Sigmoid colon (tissue), 7 donors: ENCODE data around the gene ATP4B. TPM values are rescaled to one million over a fixed set of nuclear protein-coding genes. Genes with fewer than 3 reads are reported as not detected.

ENCODE experiments used
- DNase-seq: peaks from one replicate; pipeline ENCODE4 v3.0.0-alpha.2; 2019
- H3K27ac ChIP-seq, 4 donors: fragments of 200-600 bp; sonication (generic); one replicate each; pipeline ENCODE4 v1.5.1; 2016 to 2019; ENCODE audit warnings: mild to moderate bottlenecking in 1 of 4
- H3K27me3 ChIP-seq, 3 donors: fragments of 200-600 bp; sonication (generic); one replicate each; pipeline ENCODE4 v1.5.1; 2019; ENCODE audit warnings: mild to moderate bottlenecking in 1 of 3
- H3K36me3 ChIP-seq, 4 donors: fragments of 200-600 bp; sonication (generic); one replicate each; pipeline ENCODE4 v1.5.1; 2016 to 2019
- H3K4me1 ChIP-seq, 4 donors: fragments of 200-600 bp; sonication (generic); one replicate each; pipeline ENCODE4 v1.5.1; 2017 to 2019
- H3K4me3 ChIP-seq, 4 donors: fragments of 200-600 bp; sonication (generic); one replicate each; pipeline ENCODE4 v1.5.1; 2017 to 2019; ENCODE audit warnings: mild to moderate bottlenecking in 2 of 4, moderate library complexity in 1 of 4
- H3K9me3 ChIP-seq, 4 donors: fragments of 200-600 bp in 3 of 4; sonication (generic) in 3 of 4; one replicate each; pipeline versions ENCODE4 v1.5.1 to v1.6.1; 2013 to 2019
- EP300 ChIP-seq, 4 donors: sonication (generic); formaldehyde crosslinking; IDR thresholded peaks; one replicate each; pipeline ENCODE4 v1.6.1; 2017; ENCODE audit warnings: antibody characterized with exemption in 4 of 4
- POLR2A ChIP-seq, 2 donors: fragments of 450-650 bp; IDR thresholded peaks; one replicate each; pipeline ENCODE4 v1.6.1; 2016; ENCODE audit warnings: antibody characterized with exemption in 2 of 2, mild to moderate bottlenecking in 2 of 2, moderate library complexity in 2 of 2
- POLR2AphosphoS5 ChIP-seq, 4 donors: sonication (generic); formaldehyde crosslinking; IDR thresholded peaks; one replicate each; pipeline ENCODE4 v1.6.1; 2017; ENCODE audit warnings: antibody characterized with exemption in 4 of 4
- WGBS, 2 donors: extraction: QIAGEN DNeasy Blood & Tissue Kit; methylation state at CpG; one replicate each; pipeline ENCODE4 v1.1.7; 2013; 5-methylcytosine and 5-hydroxymethylcytosine counted together
- intact Hi-C: fragments of 100-400 bp; cut with DNase I; formaldehyde crosslinking; loops from one replicate; pipeline ENCODE4 v1.15.1; 2023
- polyA plus RNA-seq, 3 donors: library from polyadenylated mRNA; stranded (reverse); fragments of 200-250 nt; gene quantifications; one replicate each; pipeline ENCODE4 v1.2.3, GENCODE V29; 2013
- total RNA-seq, 4 donors: library from RNA; depleted of rRNA; stranded (reverse); fragments of >200 nt; gene quantifications; one replicate each; pipeline ENCODE4 v1.1.0, GENCODE V29; 2016
- TF ChIP-seq, protein P1 (sequence below), 4 experiments: fragments of 450-650 bp in 3 of 4; fragments of 200-600 bp in 1 of 4; IDR thresholded peaks; one replicate each; pipeline ENCODE4 v1.5.1; 2016 to 2019; ENCODE audit warnings: antibody characterized with exemption in 4 of 4, mild to moderate bottlenecking in 3 of 4, moderate library complexity in 2 of 4
- donor health status: healthy with polysubstance abuse.
- donor health status: Bipolar disorder and iron deficiency.
- donor health status: healthy.

ATP4B gene
- total and polyA plus RNA-seq, 7 donors: not detected

DNA sequence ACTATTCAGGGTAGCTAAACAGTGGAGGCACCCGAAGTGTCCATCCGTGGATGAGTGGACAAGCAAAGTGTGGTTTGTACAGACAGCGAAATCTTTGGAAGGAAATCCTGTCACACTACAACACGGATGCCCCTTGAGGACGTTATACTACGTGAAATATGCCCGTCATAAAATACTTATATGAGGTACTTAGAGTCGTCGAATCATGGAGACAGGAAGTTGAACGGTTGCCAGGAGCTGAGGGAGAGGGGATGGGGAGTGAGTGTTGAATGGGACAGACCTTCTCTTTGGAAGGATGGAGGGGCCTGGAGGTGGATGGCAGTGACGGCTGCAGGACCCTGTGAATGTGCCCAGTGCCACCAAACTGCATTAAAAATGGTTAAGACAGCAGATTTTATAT is 11.6 kb downstream of the ATP4B start:
- WGBS, 2 donors: 30 to 51% methylated on average over 11 of the region's 11 CpGs
- H3K36me3 ChIP-seq: no peaks in the 10 kb centered on the region
- no peaks in the 10 kb centered on the region for H3K27me3 ChIP-seq
- intact Hi-C loops: no loop called here
- H3K9me3 ChIP-seq: no peaks in the 10 kb centered on the region
- H3K27ac ChIP-seq: no peak overlapping the region
- no peak overlapping the region for H3K4me3 ChIP-seq
- TF ChIP-seq, protein P1, sequence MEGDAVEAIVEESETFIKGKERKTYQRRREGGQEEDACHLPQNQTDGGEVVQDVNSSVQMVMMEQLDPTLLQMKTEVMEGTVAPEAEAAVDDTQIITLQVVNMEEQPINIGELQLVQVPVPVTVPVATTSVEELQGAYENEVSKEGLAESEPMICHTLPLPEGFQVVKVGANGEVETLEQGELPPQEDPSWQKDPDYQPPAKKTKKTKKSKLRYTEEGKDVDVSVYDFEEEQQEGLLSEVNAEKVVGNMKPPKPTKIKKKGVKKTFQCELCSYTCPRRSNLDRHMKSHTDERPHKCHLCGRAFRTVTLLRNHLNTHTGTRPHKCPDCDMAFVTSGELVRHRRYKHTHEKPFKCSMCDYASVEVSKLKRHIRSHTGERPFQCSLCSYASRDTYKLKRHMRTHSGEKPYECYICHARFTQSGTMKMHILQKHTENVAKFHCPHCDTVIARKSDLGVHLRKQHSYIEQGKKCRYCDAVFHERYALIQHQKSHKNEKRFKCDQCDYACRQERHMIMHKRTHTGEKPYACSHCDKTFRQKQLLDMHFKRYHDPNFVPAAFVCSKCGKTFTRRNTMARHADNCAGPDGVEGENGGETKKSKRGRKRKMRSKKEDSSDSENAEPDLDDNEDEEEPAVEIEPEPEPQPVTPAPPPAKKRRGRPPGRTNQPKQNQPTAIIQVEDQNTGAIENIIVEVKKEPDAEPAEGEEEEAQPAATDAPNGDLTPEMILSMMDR (IDR thresholded peaks at IDR 0.05): no peak
- TF ChIP-seq POLR2AphosphoS5 (IDR thresholded peaks at IDR 0.05): peak in 2 of 4 donors; percentile 12 to 19
- peak; percentile 59 for DNase-seq
- H3K4me1 ChIP-seq: peaks cover 0 to 19% (median 15%) of the 10 kb centered on the region in 4 donors

DNA sequence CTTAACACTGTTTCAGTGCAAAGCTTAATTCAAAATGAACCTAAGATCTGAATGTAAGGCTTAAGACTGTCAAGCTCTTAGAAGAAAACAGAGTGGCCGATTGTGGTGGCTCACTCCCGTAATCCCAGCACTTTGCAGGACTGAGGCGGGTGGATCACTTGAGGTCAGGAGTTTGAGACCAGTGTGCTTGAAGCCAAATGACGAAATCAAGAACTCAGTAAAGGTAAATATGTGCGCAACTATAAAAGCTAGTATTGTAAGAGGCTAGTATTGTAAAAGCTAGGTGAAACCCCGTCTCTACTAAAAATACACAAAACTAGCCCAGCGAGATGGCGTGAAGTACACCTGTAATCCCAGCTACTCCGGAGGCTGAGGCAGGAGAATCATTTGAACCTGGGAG is 12.7 kb downstream of the ATP4B start:
- DNase-seq: no peak
- H3K27ac ChIP-seq: no peak overlapping the region
- H3K4me3 ChIP-seq: no peak overlapping the region
- H3K27me3 ChIP-seq: no peaks in the 10 kb centered on the region
- H3K36me3 ChIP-seq: peaks cover 0 to 4% (median 1%) of the 10 kb centered on the region in 4 donors
- peaks cover 0 to 19% (median 15%) of the 10 kb centered on the region in 4 donors for H3K4me1 ChIP-seq
- TF ChIP-seq, protein P1 (IDR thresholded peaks at IDR 0.05): no peak
- TF ChIP-seq POLR2A (IDR thresholded peaks at IDR 0.05) (no peak), POLR2AphosphoS5 (IDR thresholded peaks at IDR 0.05) (no peak), EP300 (IDR thresholded peaks at IDR 0.05) (no peak)
- H3K9me3 ChIP-seq: no peaks in the 10 kb centered on the region
- 63 to 90% methylated on average over 9 of the region's 9 CpGs for WGBS, 2 donors
- intact Hi-C loops: no loop called here

DNA sequence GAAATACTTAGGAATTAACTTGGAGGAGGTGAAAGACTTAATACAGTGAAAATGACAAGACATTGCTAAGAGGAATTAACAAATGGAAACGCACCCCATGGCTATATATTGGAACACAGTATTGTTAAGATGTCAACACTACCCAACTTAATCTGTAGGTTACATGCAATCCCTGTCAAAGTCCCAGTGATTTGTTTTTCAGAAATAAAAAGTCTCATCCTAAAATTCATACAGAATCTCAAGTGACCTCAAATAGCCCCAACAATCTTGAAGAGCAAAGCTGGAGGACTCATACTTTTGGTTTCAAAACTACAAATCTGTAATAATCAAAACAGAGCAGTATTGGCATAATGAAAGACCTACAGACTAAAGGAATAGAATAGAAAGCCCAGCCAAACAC is 13.2 kb downstream of the ATP4B start:
- no peak overlapping the region for H3K27ac ChIP-seq
- peaks cover 0 to 19% (median 16%) of the 10 kb centered on the region in 4 donors for H3K4me1 ChIP-seq
- 98% methylated on average over 1 of the region's 1 CpG for WGBS, 2 donors
- intact Hi-C loops: no loop called here
- no peak for DNase-seq
- peaks cover 0 to 8% (median 4%) of the 10 kb centered on the region in 4 donors for H3K36me3 ChIP-seq
- H3K4me3 ChIP-seq: no peak overlapping the region
- H3K9me3 ChIP-seq: no peaks in the 10 kb centered on the region
- TF ChIP-seq POLR2A (IDR thresholded peaks at IDR 0.05) (no peak), EP300 (IDR thresholded peaks at IDR 0.05) (no peak), POLR2AphosphoS5 (IDR thresholded peaks at IDR 0.05) (no peak)
- TF ChIP-seq, protein P1 (IDR thresholded peaks at IDR 0.05): no peak
- H3K27me3 ChIP-seq: no peaks in the 10 kb centered on the region

DNA sequence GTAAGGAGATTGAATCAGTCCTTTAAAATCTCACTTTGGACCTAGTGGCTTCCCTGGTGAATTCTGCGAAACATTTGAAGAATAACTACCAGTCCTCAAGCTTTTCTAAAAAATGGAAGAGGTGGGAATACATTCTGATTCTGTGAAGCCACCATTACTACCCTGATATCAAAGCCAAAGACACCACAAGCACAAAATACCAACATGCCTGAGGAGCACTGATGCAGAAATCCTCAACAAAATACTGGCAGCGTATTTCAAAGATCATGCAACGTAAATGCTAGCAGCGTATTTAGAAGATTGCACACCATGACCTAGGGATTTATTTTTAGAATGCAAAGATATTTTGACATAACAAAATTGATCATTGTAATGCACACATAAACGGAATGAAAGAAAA is 14.4 kb downstream of the ATP4B start:
- H3K27ac ChIP-seq: no peak overlapping the region
- H3K4me1 ChIP-seq: peaks cover 0 to 29% (median 20%) of the 10 kb centered on the region in 4 donors
- TF ChIP-seq POLR2AphosphoS5 (IDR thresholded peaks at IDR 0.05): no peak
- no peak for TF ChIP-seq POLR2A (IDR thresholded peaks at IDR 0.05)
- TF ChIP-seq, protein P1 (IDR thresholded peaks at IDR 0.05): no peak
- no peak for TF ChIP-seq EP300 (IDR thresholded peaks at IDR 0.05)
- 79 to 98% methylated on average over 5 of the region's 5 CpGs for WGBS, 2 donors
- no peak overlapping the region for H3K4me3 ChIP-seq
- no peaks in the 10 kb centered on the region for H3K9me3 ChIP-seq
- no peak for DNase-seq
- intact Hi-C loops: no loop called here
- H3K27me3 ChIP-seq: no peaks in the 10 kb centered on the region
- H3K36me3 ChIP-seq: peaks cover 0 to 17% (median 4%) of the 10 kb centered on the region in 4 donors

- H3K4me1 ChIP-seq: peaks cover 0 to 22% (median 13%) of the 10 kb centered on the region in 4 donors
- no peak overlapping the region for H3K4me3 ChIP-seq
- intact Hi-C loops: no loop called here
- no peaks in the 10 kb centered on the region for H3K27me3 ChIP-seq
- H3K27ac ChIP-seq: no peak overlapping the region
- H3K36me3 ChIP-seq: peaks cover 7 to 27% (median 10%) of the 10 kb centered on the region in 4 donors
- no peak for DNase-seq
- TF ChIP-seq, protein P1 (IDR thresholded peaks at IDR 0.05): no peak
- TF ChIP-seq POLR2A (IDR thresholded peaks at IDR 0.05) (no peak), EP300 (IDR thresholded peaks at IDR 0.05) (no peak), POLR2AphosphoS5 (IDR thresholded peaks at IDR 0.05) (no peak)
- 94 to 95% methylated on average over 2 of the region's 2 CpGs for WGBS, 2 donors
- H3K9me3 ChIP-seq: no peaks in the 10 kb centered on the region
Measured at GRCh38 chr13:113642563-113642962, 15.4 kb downstream of the ATP4B start.
